ENCODE data around the gene CD151.

GRCh38 chr11:858053-858761, 25.5 kb downstream of the CD151 start:
- TF ChIP-seq CTCF (IDR thresholded peaks at IDR 0.05) (no peak), POLR2A (IDR thresholded peaks at IDR 0.05) (no peak)

All from esophagus squamous epithelium (tissue), 4 donors.